ENCODE data around the gene AGBL3. TPM values are rescaled to one million over a fixed set of nuclear protein-coding genes. Genes with fewer than 3 reads are reported as not detected.
"Not testable (repeated sequence)": the region's sequence is repeated elsewhere in the genome, so short reads cannot be mapped to it uniquely, and the experiment has no call there.

Gene AGBL3
- polyA plus RNA-seq, 3 donors: 0.03 to 0.20 (median 0.12) TPM

DNA sequence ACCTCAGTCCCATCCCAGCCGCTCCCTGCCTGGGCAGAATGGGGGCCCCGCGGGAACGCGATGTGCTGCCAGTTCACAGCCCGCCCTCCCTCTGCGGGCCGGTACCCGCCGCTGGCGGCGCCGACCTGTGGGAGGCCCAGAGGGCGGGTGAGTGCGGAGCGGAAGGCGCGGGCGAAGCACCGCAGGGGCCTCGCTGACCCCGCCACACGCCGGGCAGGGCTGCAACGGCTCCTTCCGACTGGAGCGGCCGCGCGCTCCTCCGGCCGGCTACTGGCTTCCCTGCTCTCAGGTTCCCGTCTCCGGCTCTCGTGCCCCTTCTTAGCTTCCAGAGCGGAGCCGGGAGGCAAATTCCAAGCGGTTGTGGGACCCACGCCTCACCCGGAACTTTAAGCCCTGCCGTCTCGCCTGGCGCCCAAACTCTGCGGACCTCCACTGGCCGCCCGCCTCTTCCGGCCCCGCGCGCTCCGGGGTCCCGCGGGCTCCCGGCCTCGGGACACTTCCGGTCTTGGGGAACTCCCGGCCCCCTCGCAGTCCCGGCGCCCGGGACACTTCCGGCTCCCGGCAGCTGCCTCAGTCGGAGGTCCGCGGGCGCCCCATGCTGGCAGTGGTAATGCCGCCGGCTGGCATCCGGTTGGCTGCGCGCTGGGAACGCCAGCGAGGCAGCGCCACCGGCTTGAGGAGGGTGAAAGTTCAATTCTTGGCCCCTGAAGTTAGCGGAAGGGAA, 184.1 kb downstream of the AGBL3 start, which contains the start of gene CYREN:
TSS of gene CYREN (minus strand) at position 434 of the 724 bp plus-strand sequence. CDS start 1,785 bp downstream, outside the sequence.
- peaks cover 20 to 21% of the 10 kb centered on the region in 2 donors for H3K36me3 ChIP-seq (replicated peaks in 1 of 2; ENCODE audit: control insufficient read depth in 1 of 2, insufficient read depth in 2 of 2, low read length in 2 of 2)
- Mint-ChIP-seq H3K27me3 (ENCODE audit: low read depth in 3 of 3) (peaks cover 0 to 2% (median 1%) of the 10 kb centered on the region in 3 donors), H3K4me1 (peaks cover 58% of the 10 kb centered on the region), H3K4me3 (peak within 1 kb of the TSS; percentile 85 to 92), H3K27ac (peak within 1 kb of the TSS; percentile 90 to 98 (median 96)), H3K36me3 (peaks cover 33 to 36% of the 10 kb centered on the region in 2 donors), H3K9me3 (no peaks in the 10 kb centered on the region)
- H2AFZ ChIP-seq (ENCODE audit: insufficient read depth, low read depth, low read length, poor library complexity, severe bottlenecking): peak within 1 kb of the TSS; percentile 86
- H3K79me2 ChIP-seq (ENCODE audit: insufficient read depth, low read length): peaks cover 43% of the 10 kb centered on the region
- DNase-seq: peak; percentile 90 to 94 (median 91)
- peak within 1 kb of the TSS; percentile 98 for H3K9ac ChIP-seq (ENCODE audit: insufficient read depth, low read length, poor library complexity, severe bottlenecking)
- intact Hi-C loops (cut with micrococcal nuclease): loop anchor here (5.0 kb wide), 2 partner anchors 42 to 183 kb away; partner anchors contain the start of genes AGBL3 (in 1 of the 2) and WDR91 (in 1 of the 2)
- peaks cover 51 to 63% of the 10 kb centered on the region in 2 donors for H3K4me1 ChIP-seq (ENCODE audit: control insufficient read depth in 1 of 2, insufficient read depth in 2 of 2, low read length in 2 of 2)
- TF ChIP-seq, protein P1, sequence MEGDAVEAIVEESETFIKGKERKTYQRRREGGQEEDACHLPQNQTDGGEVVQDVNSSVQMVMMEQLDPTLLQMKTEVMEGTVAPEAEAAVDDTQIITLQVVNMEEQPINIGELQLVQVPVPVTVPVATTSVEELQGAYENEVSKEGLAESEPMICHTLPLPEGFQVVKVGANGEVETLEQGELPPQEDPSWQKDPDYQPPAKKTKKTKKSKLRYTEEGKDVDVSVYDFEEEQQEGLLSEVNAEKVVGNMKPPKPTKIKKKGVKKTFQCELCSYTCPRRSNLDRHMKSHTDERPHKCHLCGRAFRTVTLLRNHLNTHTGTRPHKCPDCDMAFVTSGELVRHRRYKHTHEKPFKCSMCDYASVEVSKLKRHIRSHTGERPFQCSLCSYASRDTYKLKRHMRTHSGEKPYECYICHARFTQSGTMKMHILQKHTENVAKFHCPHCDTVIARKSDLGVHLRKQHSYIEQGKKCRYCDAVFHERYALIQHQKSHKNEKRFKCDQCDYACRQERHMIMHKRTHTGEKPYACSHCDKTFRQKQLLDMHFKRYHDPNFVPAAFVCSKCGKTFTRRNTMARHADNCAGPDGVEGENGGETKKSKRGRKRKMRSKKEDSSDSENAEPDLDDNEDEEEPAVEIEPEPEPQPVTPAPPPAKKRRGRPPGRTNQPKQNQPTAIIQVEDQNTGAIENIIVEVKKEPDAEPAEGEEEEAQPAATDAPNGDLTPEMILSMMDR (IDR thresholded peaks at IDR 0.05): peak; percentile 76
- H4K20me1 ChIP-seq (ENCODE audit: insufficient read depth, low read length): peaks cover 28% of the 10 kb centered on the region
- peak within 1 kb of the TSS; percentile 93 for H3K4me2 ChIP-seq (replicated peaks; ENCODE audit: extremely low read depth, low read length, poor library complexity, severe bottlenecking)
- no peaks in the 10 kb centered on the region for H3K27me3 ChIP-seq (ENCODE audit: control insufficient read depth in 2 of 2, insufficient read depth in 2 of 2, low read length in 2 of 2)
- H3K9me3 ChIP-seq (replicated peaks in 1 of 2; ENCODE audit: control insufficient read depth in 1 of 2, insufficient read depth in 1 of 2, low read length in 2 of 2): no peaks in the 10 kb centered on the region
- under 1% methylated on average over 77 of the region's 77 CpGs for WGBS (ENCODE audit: insufficient coverage)
- H3K27ac ChIP-seq (ENCODE audit: low read depth in 1 of 2, low read length in 2 of 2): peak within 1 kb of the TSS; percentile 95 to 96
- peak within 1 kb of the TSS; percentile 70 to 88 (median 70) for H3K4me3 ChIP-seq (replicated peaks in 1 of 3; ENCODE audit: low read depth in 2 of 3, low read length in 3 of 3)

GRCh38 chr7:135170998-135171481, 184.7 kb downstream of the AGBL3 start:
- H3K4me3 ChIP-seq (replicated peaks in 1 of 3; ENCODE audit: low read depth in 2 of 3, low read length in 3 of 3): peak overlapping the region; percentile 70 to 88 (median 70)
- not testable (repeated sequence) for H3K9me3 Mint-ChIP-seq; H3K27me3 Mint-ChIP-seq (ENCODE audit: low read depth in 3 of 3); H3K27me3 ChIP-seq (ENCODE audit: control insufficient read depth in 2 of 2, insufficient read depth in 2 of 2, low read length in 2 of 2); H3K9me3 ChIP-seq (replicated peaks in 1 of 2; ENCODE audit: control insufficient read depth in 1 of 2, insufficient read depth in 1 of 2, low read length in 2 of 2)
- H3K4me1 ChIP-seq (ENCODE audit: control insufficient read depth in 1 of 2, insufficient read depth in 2 of 2, low read length in 2 of 2): peaks cover 51 to 60% of the 10 kb centered on the region in 2 donors
- H3K9ac ChIP-seq (ENCODE audit: insufficient read depth, low read length, poor library complexity, severe bottlenecking): peak overlapping the region; percentile 98
- peaks cover 38% of the 10 kb centered on the region for H3K79me2 ChIP-seq (ENCODE audit: insufficient read depth, low read length)
- Mint-ChIP-seq H3K36me3 (peaks cover 30 to 33% of the 10 kb centered on the region in 2 donors), H3K4me3 (peak overlapping the region; percentile 85 to 92), H3K4me1 (peaks cover 52% of the 10 kb centered on the region), H3K27ac (peak overlapping the region; percentile 90 to 97 (median 94))
- WGBS (ENCODE audit: insufficient coverage): 0% methylated on average over 3 of the region's 12 CpGs
- peaks cover 14 to 16% of the 10 kb centered on the region in 2 donors for H3K36me3 ChIP-seq (replicated peaks in 1 of 2; ENCODE audit: control insufficient read depth in 1 of 2, insufficient read depth in 2 of 2, low read length in 2 of 2)
- intact Hi-C loops (cut with micrococcal nuclease): loop anchor here (5.0 kb wide), 2 partner anchors 41 to 184 kb away; partner anchors contain the start of genes AGBL3 (in 1 of the 2) and WDR91 (in 1 of the 2)
- H2AFZ ChIP-seq (ENCODE audit: insufficient read depth, low read depth, low read length, poor library complexity, severe bottlenecking): peak overlapping the region; percentile 86
- TF ChIP-seq, protein P1 (IDR thresholded peaks at IDR 0.05): peak; percentile 39
- peak overlapping the region; percentile 95 to 96 for H3K27ac ChIP-seq (ENCODE audit: low read depth in 1 of 2, low read length in 2 of 2)
- peaks cover 21% of the 10 kb centered on the region for H4K20me1 ChIP-seq (ENCODE audit: insufficient read depth, low read length)
- peak in 1 of 3 donors; percentile 15 for DNase-seq
- H3K4me2 ChIP-seq (replicated peaks; ENCODE audit: extremely low read depth, low read length, poor library complexity, severe bottlenecking): peak overlapping the region; percentile 93

GRCh38 chr7:135171581-135172291, 185.4 kb downstream of the AGBL3 start:
- H3K27me3 Mint-ChIP-seq (ENCODE audit: low read depth in 3 of 3); H3K36me3 ChIP-seq (replicated peaks in 1 of 2; ENCODE audit: control insufficient read depth in 1 of 2, insufficient read depth in 2 of 2, low read length in 2 of 2); H3K9me3 Mint-ChIP-seq; H3K27me3 ChIP-seq (ENCODE audit: control insufficient read depth in 2 of 2, insufficient read depth in 2 of 2, low read length in 2 of 2); H3K9me3 ChIP-seq (replicated peaks in 1 of 2; ENCODE audit: control insufficient read depth in 1 of 2, insufficient read depth in 1 of 2, low read length in 2 of 2): not testable (repeated sequence)
- H3K4me2 ChIP-seq (replicated peaks; ENCODE audit: extremely low read depth, low read length, poor library complexity, severe bottlenecking): peak overlapping the region; percentile 30
- intact Hi-C loops (cut with micrococcal nuclease): loop anchor here (5.0 kb wide), 2 partner anchors 41 to 184 kb away; partner anchors contain the start of genes AGBL3 (in 1 of the 2) and WDR91 (in 1 of the 2)
- H3K4me1 ChIP-seq (ENCODE audit: control insufficient read depth in 1 of 2, insufficient read depth in 2 of 2, low read length in 2 of 2): peaks cover 45 to 53% of the 10 kb centered on the region in 2 donors
- peak overlapping the region; percentile 46 to 85 for H3K4me3 Mint-ChIP-seq
- 46% methylated on average over 14 of the region's 19 CpGs for WGBS (ENCODE audit: insufficient coverage)
- H3K9ac ChIP-seq (ENCODE audit: insufficient read depth, low read length, poor library complexity, severe bottlenecking): peak overlapping the region; percentile 12
- peak in 2 of 3 donors; percentile 35 to 47 for DNase-seq
- H3K27ac ChIP-seq (ENCODE audit: low read depth in 1 of 2, low read length in 2 of 2): peak overlapping the region; percentile 95 to 96
- peak overlapping the region in 1 of 3 experiments; percentile 41 for H3K4me3 ChIP-seq (replicated peaks in 1 of 3; ENCODE audit: low read depth in 2 of 3, low read length in 3 of 3)
- peak overlapping the region; percentile 90 to 97 (median 94) for H3K27ac Mint-ChIP-seq
- H4K20me1 ChIP-seq (ENCODE audit: insufficient read depth, low read length): peaks cover 14% of the 10 kb centered on the region
- peak overlapping the region; percentile 86 for H2AFZ ChIP-seq (ENCODE audit: insufficient read depth, low read depth, low read length, poor library complexity, severe bottlenecking)
- H3K36me3 Mint-ChIP-seq: peaks cover 23 to 26% of the 10 kb centered on the region in 2 donors
- H3K4me1 Mint-ChIP-seq: peaks cover 45% of the 10 kb centered on the region
- H3K79me2 ChIP-seq (ENCODE audit: insufficient read depth, low read length): peaks cover 31% of the 10 kb centered on the region
